RPMI7951 (cell line): ENCODE measurements around the gene XCL1. TPM values are rescaled to one million over a fixed set of nuclear protein-coding genes. Genes with fewer than 3 reads are reported as not detected.
A peak's percentile ranks its signal among the peaks of the same experiment; 100 is the strongest.
"Not testable (repeated sequence)": the region's sequence is repeated elsewhere in the genome, so short reads cannot be mapped to it uniquely, and the experiment has no call there.

ENCODE experiments used
- DNase-seq: peaks from one replicate; pipeline ENCODE4 v3.0.0-alpha.2; 2012; ENCODE audit warnings: low read depth
- total RNA-seq: library from RNA; depleted of rRNA; stranded (reverse); fragments of >200 nt; shearing (Covaris generic); gene quantifications from 2 replicates; pipeline ENCODE4 v1.2.3, GENCODE V29; 2014; rRNA removed

XCL1 gene
- total RNA-seq = not detected in 2 replicates

DNA sequence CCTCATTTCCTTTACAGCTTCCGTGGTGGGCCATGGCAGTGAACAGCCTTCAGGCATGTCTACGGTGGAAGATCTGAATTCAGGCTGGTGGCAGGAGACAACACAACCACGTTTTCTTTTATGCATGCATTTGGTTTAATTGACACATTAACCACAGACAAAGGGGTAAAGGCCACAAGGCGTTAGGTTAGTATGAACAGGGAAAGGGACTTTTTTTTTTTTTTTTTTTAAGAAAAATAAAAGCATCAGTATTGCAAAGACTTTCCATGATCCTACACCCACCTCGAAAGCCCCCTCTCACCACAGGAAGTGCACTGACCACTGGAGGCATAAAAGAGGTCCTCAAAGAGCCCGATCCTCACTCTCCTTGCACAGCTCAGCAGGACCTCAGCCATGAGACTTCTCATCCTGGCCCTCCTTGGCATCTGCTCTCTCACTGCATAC lies at the start of gene XCL1:
XCL1 (plus strand) TSS at position 361 of the 444 bp plus-strand sequence; CDS start at position 394, 33 bp downstream.
- DNase-seq = not testable (repeated sequence)

DNA sequence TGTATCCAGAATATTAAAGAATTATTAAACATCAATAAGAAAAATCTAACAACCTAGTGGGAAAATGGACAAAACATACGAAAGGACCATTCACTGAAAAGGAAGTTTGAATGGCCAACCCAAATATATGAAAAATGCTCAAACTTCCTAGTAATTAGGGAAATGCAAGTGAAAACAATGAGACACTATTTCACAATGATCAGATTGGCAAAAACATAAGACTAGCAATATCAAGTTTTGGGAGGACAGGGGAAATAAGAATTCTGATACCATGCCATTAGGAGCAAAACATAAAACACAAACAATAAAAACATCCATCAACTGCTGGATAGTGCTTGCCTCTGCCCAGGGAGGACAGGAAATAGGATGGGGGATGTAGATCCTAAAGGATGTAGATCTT lies 46.9 kb upstream of the XCL1 start:
- DNase-seq = no peak

- no peak for DNase-seq
Measured at GRCh38 chr1:168531615-168532345, 44.6 kb upstream of the XCL1 start.

- DNase-seq = no peak
Measured at GRCh38 chr1:168535536-168535935, 40.9 kb upstream of the XCL1 start.

DNA sequence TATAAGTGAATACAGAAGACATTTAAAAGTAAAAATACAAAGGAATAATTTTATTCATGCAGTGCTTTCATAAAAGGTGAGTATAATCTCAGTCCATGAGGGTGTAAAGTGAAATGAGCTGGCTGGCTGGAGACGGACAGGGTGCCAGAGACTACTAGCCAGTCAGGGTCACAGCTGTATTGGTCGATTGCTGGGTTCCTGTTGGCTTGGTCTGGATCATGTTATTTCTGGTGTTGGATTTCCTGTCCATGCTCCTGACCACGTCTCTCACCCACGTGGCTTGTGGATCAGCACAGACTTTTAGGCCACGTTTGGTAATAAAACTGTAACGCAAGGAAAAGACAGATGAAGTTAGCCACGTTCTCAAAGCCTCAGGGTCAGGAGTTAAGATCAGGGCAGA lies 35.6 kb upstream of the XCL1 start:
- not testable (repeated sequence) for DNase-seq

GRCh38 chr1:168542978-168543377 lies 33.4 kb upstream of the XCL1 start:
- not testable (repeated sequence) for DNase-seq

DNA sequence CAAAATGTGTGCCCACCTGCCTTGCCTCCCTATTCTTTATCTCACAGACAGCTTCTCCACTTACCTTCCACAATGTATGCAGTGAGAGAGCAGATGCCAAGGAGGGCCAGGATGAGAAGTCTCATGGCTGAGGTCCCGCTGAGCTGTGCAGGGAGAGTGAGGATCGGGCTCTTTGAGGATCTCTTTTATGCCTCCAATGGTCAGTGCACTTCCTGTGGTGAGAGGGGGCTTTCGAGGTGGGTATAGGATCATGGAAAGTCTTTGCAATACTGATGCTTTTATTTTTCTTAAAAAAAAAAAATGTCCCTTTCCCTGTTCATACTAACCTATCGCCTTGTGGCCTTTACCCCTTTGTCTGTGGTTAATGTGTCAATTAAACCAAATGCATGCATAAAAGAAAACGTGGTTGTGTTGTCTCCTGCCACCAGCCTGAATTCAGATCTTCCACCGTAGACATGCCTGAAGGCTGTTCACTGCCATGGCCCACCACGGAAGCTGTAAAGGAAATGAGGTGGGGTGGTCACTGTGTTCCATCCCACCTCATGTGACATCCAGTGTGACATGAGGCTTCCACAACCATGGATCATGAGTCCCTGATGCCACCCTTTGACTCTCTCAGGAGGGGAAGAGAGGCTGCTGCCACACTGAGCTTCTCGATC lies 32.4 kb upstream of the XCL1 start, which contains the start of gene XCL2:
XCL2 (minus strand) TSS at position 158 of the 659 bp plus-strand sequence; CDS start at position 125, 33 bp downstream.
- DNase-seq = not testable (repeated sequence)

- peak; percentile 49 for DNase-seq
Measured at GRCh38 chr1:168545678-168546552, 30.5 kb upstream of the XCL1 start.

- DNase-seq = not testable (repeated sequence)
Measured at GRCh38 chr1:168546553-168546895, 29.9 kb upstream of the XCL1 start.

GRCh38 chr1:168550971-168551370 lies 25.4 kb upstream of the XCL1 start:
- DNase-seq = peak; percentile 66

GRCh38 chr1:168551688-168552087 lies 24.7 kb upstream of the XCL1 start:
- DNase-seq = no peak

DNA sequence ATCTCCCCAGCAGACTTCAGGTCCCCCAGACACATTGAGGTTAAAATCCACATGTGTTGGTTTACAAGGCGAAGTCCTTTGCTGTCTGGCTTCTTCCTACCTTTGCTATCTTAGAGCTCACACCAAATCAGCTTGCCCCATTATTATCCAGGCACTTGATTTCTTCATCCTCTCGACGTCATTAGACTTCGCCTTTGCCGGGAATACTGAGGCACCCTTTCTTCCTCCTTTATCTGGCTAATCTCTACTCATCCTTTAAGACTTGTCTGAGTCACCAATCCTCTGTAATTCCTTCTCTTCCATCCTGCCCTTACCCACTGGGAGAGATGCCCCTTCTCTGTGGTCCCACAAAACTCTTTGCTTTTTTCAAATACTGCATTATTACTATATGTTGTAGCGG lies 23.4 kb upstream of the XCL1 start:
- DNase-seq = no peak

GRCh38 chr1:168553680-168554553 lies 22.5 kb upstream of the XCL1 start:
- DNase-seq = no peak

DNA sequence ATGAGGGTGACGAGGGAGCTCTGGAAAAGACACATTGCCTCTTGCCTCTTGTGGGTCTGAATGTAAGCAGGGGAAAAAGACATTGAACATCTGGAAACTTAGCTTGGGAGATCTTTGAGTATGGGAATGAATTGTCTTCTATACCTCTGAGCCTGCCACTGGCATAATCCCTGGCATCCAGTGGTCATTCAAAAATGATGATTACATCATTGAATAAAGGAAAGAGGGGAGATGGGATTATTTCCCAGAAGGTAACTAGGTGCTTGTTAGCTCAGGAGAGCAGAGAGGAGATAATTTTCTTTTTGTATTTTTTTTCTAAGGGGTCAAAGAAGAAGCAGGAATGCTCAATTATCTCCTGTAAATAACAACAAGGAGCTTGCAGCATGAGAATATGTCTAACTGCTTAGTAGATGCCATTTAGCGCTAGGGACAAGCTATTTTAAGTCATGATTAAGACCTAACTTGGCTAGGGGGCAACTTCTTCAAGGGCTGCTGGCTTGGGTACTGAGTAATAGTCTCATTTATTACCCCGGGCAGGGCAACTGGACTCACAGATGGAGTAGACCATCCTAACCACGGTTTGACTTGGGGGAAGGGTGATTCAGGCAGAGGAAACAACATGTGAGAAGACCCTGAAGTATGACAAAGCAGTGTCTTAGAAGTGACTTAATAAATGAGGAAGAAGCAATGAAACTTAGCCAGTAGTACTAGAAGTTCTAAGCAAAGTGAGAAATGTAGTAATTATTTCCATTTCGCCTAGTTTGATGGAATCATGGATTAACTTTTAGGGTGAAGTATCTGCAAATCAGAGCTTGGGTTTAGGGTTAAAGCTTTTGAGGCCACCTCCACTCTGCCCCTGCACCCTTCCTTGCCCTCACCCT lies 21.6 kb upstream of the XCL1 start:
- DNase-seq = no peak

- no peak for DNase-seq
Measured at GRCh38 chr1:168555508-168556046, 20.8 kb upstream of the XCL1 start.

GRCh38 chr1:168556647-168557046 lies 19.8 kb upstream of the XCL1 start:
- DNase-seq = no peak

DNA sequence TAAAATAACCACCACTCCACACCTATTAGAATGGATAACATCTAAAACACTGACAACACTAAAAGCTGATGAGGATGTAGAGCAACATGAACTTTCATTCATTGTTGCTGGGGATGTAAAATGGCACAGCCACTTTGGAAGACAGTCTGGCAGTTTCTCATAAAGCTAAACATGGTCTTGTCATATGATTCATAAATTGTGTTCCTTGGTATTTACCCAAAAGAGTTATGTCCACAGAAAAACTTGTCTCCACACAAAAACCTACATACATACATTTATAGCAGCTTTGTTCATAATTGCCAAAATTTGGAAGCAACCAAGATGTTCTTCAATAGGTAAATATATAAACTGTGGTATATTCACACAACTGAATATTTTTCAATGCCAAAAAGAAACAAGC lies 16.0 kb upstream of the XCL1 start:
- no peak for DNase-seq

GRCh38 chr1:168561989-168562388 lies 14.4 kb upstream of the XCL1 start:
- no peak for DNase-seq

DNA sequence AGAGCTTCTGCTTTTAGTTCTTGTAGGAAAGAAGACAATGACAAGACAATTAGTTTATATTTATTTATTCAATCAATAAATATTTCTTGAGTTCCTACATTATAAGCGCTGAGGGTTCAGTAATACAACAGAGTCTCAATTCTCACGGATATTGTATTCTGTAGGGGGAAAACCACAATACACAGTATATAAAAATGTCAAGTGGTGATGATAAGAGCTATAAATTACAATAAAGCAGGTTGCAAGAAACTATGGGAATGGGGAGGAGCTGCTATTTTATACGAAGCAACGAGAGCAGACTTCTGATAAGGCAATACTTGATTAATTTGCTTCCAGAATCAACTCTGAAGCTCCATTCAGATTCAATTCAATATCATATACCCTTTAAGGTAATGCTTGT lies 10.6 kb upstream of the XCL1 start:
- DNase-seq = no peak

GRCh38 chr1:168567007-168567406 lies 9.4 kb upstream of the XCL1 start:
- DNase-seq = no peak
